CD4-positive, alpha-beta T cell treated with Interleukin-4 for 1 hour (primary cell): Measurements from ENCODE around the gene STX4.
A peak's percentile ranks its signal among the peaks of the same experiment; 100 is the strongest.

Experiments used
- DNase-seq, 2 donors: peaks; one replicate each; pipeline ENCODE4 v3.0.0-alpha.2; 2020 to 2022

The STX4 gene

DNA sequence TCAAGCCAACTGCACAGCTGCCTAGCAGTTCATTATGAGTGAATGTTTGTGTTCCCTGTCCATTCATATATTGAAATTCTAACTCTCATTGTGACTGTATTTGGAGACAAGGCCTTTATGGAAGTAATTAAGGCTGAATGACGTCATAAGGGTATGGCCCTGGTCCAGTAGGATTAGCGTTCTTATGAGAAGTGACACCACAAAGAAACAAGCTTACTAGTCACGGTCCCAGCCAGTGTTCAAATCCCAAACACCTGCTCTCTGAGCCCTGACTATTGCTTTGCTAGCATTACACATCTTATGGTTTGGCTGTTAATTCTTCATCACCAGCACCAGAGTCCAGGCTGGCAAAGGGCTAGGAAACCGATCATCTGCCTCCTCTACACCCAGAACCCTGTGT is 38.5 kb downstream of the STX4 start:
- no peak for DNase-seq

- peak in 1 of 2 donors; percentile 31 for DNase-seq
Measured at GRCh38 chr16:31072540-31073141, 39.3 kb downstream of the STX4 start.

- peak; percentile 81 to 86 for DNase-seq
Measured at GRCh38 chr16:31073142-31073969, 40.0 kb downstream of the STX4 start.

DNA sequence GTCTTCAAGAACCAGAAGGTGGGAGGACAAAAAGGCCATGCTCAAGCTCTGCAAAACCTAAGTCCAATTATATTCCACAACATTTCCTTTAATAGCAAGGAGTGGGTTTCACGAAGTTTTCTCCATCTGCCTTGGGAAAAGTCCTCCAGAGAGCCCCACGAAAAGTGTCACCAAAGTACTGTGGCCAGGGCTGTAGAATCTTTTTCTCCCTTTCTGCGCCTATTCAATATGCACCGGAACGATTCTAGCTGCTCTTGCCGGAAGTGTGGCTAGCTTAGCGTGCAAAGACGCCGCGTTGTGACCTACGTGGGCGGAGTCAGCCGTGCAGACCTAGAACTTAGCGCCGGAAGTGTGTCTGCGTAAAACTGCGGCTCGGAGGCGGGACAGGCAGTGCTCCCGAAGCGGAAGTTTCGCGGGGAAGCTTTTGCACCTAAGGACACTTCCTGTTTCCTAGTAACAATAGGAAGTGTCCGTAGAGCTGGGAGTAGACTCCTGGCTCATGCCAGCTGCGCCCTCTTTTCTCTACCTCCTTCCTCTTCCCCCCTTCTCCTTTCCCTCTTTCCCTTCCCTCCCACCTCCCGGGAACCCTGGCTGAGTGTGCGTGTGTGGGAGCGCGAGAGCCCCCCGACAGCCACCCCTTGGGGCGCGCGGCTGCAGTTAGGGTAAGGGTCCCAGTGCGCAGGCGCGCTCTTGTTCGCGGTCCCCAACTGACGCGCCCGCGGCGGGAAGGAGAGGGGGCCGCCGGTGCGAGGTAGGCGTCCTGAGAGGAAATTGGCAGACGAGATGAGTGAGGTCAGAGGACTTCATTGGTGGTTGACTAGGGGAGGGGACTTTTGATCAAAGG is 40.8 kb downstream of the STX4 start, which contains the start of the genes ZNF646 and ZNF668:
Gene ZNF646, plus strand, starts transcription at position 453 of the 844 bp plus-strand sequence. CDS start 1,903 bp downstream, outside the sequence.
Gene ZNF668, minus strand, starts transcription at position 271 of the 844 bp plus-strand sequence. CDS start 9,781 bp downstream, outside the sequence.
- DNase-seq, result peak; percentile 99

DNA sequence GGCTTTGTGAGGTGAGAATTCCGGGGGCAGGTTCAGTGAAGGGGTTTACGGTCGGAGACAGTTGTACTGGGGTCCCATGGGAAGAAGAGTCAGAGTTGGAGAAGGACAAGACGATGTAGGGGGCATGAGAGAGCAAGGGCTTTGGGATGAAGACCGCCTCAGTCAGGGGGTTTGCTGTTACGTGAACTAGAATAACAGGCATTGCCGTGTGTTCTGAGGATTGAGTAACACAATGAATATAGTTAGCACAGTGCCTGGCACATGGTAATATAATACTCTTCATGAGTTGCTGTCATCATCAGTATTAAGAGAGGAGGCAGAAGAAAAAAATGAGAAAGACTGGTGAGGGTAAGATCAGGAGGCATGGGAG is 41.4 kb downstream of the STX4 start:
- DNase-seq, result no peak

- no peak for DNase-seq
Measured at GRCh38 chr16:31076319-31076718, 43.0 kb downstream of the STX4 start.

DNA sequence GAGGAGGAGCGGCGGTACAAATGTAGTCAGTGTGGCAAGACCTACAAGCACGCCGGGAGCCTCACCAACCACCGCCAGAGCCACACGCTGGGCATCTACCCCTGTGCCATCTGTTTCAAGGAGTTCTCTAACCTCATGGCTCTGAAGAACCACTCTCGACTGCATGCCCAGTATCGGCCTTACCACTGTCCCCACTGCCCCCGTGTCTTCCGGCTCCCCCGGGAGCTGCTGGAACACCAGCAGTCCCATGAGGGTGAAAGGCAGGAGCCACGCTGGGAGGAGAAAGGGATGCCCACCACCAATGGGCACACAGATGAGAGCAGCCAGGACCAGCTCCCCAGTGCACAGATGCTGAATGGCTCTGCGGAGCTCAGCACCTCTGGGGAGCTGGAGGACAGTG is 43.7 kb downstream of the STX4 start:
- no peak for DNase-seq

GRCh38 chr16:31077592-31078396 is 44.4 kb downstream of the STX4 start:
- no peak for DNase-seq

GRCh38 chr16:31078597-31079341 is 45.4 kb downstream of the STX4 start:
- DNase-seq, result no peak

GRCh38 chr16:31079342-31079944 is 46.1 kb downstream of the STX4 start:
- DNase-seq, result no peak

GRCh38 chr16:31080035-31080629 is 46.8 kb downstream of the STX4 start:
- no peak for DNase-seq

DNA sequence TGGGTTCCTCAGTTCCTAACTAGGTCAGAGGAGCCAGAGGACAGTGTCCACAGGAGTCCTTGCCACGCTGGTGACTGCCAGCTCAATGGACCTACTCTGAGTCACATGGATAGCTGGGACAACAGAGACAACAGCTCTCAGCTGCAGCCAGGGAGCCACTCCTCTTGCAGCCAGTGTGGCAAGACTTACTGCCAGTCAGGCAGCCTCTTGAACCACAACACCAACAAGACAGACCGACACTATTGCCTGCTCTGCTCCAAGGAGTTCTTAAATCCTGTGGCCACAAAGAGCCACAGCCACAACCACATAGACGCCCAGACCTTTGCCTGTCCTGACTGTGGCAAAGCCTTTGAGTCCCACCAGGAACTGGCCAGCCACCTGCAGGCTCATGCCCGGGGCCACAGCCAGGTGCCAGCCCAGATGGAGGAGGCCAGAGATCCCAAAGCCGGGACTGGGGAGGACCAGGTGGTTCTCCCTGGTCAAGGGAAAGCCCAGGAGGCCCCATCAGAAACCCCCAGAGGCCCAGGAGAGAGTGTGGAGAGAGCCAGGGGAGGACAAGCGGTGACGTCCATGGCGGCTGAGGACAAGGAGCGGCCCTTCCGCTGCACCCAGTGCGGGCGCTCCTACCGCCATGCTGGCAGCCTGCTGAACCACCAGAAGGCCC is 47.5 kb downstream of the STX4 start:
- no peak for DNase-seq

- DNase-seq, result no peak
Measured at GRCh38 chr16:31081428-31082351, 48.3 kb downstream of the STX4 start.

DNA sequence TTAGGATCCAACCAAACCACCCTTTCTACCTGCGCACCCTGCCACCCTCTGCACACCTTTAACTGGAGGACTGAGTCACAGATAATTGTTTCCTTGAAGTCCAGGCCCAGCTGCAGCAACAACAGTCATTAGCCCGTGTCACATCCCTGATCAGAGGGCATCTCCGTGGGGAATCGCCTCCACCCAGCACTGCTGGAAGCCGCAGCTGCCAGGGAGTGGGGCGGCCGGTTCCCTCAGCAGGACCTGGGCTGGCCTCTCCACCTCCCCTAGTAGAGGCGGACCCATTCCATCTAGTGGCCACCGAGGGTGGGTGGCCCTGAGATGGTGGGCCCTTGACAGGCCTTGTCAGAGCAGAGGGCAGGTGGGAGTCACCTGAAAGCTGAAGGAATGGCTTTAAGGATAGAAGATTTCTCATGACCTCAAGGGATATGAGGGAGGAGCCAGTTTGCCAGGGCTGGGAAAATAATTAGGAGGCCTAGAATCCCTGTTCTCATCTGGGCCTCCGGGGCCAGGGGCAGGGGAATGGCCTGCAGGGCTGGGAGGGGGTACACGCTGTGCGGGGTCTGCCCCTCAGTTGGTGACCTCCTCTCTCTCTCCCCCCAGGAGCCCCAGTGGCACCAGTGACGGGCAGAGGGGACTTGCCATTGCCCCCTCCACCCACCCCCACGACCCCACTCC is 49.1 kb downstream of the STX4 start:
- DNase-seq, result no peak

- DNase-seq, result no peak
Measured at GRCh38 chr16:31083081-31083480, 49.7 kb downstream of the STX4 start.

- no peak for DNase-seq
Measured at GRCh38 chr16:31083556-31083955, 50.2 kb downstream of the STX4 start.

- DNase-seq, result no peak
Measured at GRCh38 chr16:31083981-31084380, 50.6 kb downstream of the STX4 start.

DNA sequence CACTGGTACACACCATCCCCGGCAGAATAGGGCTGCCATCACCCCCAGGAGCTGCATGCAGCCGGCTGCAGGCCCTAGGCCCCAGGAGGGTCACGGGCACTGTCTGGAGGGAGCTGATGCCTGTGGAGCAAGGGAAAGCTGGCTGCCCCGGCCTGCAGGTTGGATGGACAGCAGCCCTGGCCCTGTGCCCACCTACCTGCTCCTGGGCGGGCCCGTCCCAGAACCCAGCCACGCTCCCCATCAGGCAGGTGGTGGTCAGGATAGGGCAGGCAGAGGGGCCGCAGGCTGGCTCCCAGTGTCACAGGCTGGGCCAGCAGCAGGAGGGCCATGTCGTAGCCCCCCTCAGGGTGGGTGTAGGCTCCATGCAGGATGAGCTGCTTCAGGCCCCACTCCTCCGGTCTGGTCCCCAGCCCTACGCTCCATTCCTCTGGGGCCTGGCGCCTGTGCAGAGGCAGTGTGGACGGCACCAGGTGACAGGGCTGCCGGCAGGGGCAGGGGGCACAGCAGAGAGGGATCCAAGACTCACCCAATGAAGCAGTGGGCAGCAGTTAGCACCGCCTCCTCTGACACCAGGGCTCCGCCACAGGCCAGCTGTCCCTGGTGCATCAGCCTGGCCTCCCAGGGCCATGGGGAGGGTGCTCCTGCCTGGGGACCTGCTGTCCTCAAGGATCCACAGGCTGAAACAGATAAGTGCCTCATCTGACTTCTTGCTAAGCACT is 51.4 kb downstream of the STX4 start:
- no peak for DNase-seq
